Memory B cell (primary cell): ENCODE measurements around the gene METAP2.

ENCODE experiments used
- ATAC-seq: fragments of 150-1000 bp; cut with Tn5 transposase; 2 replicates; pipeline ENCODE4 v1.10.0; 2021; ENCODE audit warnings: low read depth, mild to moderate bottlenecking, moderate library complexity
- DNase-seq, 2 donors: peaks; one replicate each; pipeline ENCODE4 v3.0.0; 2022; ENCODE audit warnings: low spot score in 2 of 2
- H3K27ac Mint-ChIP-seq: one replicate; pipeline ENCODE4 v1.8.0; 2022; ENCODE audit warnings: mild to moderate bottlenecking, moderate library complexity, mixed read lengths
- H3K27me3 Mint-ChIP-seq: one replicate; pipeline ENCODE4 v1.8.0; 2022; ENCODE audit warnings: mixed read lengths
- H3K36me3 Mint-ChIP-seq: one replicate; pipeline ENCODE4 v1.8.0; 2022; ENCODE audit warnings: mild to moderate bottlenecking, mixed read lengths
- H3K4me1 Mint-ChIP-seq: one replicate; pipeline ENCODE4 v1.8.0; 2022; ENCODE audit warnings: mixed read lengths
- H3K4me3 Mint-ChIP-seq: one replicate; pipeline ENCODE4 v1.8.0; 2022; ENCODE audit warnings: mild to moderate bottlenecking, moderate library complexity, mixed read lengths
- H3K9me3 Mint-ChIP-seq: one replicate; pipeline ENCODE4 v1.8.0; 2022; ENCODE audit warnings: mixed read lengths

Gene METAP2

DNA sequence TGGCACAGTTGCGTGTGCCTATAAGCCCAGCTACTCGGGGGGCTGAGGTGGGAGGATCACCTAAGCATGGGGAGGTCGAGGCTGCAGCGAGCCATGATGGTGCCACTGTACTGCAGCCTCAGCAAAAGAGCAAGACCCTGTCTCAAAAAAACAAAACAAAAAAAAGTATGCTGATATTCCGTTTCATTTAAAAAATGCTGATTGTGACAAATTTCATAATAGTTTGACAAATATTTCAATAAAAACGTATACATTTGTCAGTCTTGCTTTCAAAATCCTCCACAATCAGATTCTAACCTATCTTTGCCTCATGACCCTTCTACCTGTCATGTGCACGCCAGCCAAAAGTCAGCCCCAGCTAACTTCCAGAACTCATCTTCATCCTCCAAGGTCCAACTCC is 67.5 kb downstream of the METAP2 start:
- Mint-ChIP-seq H3K27ac (no peak overlapping the region), H3K36me3 (no peaks in the 10 kb centered on the region), H3K9me3 (no peaks in the 10 kb centered on the region), H3K4me3 (no peak overlapping the region), H3K27me3 (no peaks in the 10 kb centered on the region), H3K4me1 (no peaks in the 10 kb centered on the region)
- no peak for DNase-seq
- ATAC-seq, result no peak

DNA sequence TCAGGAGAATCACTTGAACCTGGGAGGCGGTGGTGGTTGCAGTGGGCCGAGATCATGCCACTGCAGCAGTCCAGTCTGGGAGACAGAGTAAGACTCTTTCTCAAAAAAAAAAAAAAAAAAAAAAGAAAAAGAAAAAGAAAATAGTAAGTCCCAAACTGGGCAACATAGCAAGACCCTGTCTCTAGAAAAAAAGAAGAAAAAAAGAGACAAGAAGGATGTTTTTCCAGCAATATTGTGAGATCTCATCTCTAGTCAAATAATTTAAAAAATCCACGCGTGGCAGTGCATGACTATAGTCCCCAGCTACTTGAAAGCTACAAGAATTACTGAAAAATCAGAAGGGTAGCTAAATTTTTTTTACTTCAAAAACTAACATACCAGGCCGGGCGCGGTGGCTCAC is 69.4 kb downstream of the METAP2 start:
- Mint-ChIP-seq H3K4me3 (no peak overlapping the region), H3K4me1 (peaks cover 9% of the 10 kb centered on the region), H3K36me3 (no peaks in the 10 kb centered on the region), H3K27me3 (no peaks in the 10 kb centered on the region), H3K9me3 (no peaks in the 10 kb centered on the region), H3K27ac (no peak overlapping the region)
- no peak for ATAC-seq
- no peak for DNase-seq

DNA sequence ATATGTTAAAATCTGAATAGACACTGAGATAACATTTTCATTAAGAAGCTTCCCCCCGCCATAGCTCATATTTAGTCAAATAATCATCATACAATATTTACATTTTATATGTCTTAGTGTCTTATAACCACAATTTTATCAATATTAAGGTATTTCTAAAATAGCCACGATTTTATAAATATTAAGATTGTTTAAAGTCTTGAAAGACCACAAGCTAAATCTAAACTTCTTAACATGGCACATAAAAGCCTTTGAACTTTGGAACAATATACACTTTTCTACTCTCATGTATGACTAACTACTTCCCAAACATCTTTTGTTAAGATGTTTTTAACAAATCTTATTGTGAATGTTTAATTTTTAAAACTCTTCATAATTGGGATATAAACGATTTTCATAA is 70.8 kb downstream of the METAP2 start:
- no peak overlapping the region for H3K4me3 Mint-ChIP-seq
- no peak overlapping the region for H3K27ac Mint-ChIP-seq
- ATAC-seq, result no peak
- no peaks in the 10 kb centered on the region for H3K36me3 Mint-ChIP-seq
- H3K4me1 Mint-ChIP-seq, result peaks cover 9% of the 10 kb centered on the region
- peaks cover 1% of the 10 kb centered on the region for H3K9me3 Mint-ChIP-seq
- no peak for DNase-seq
- H3K27me3 Mint-ChIP-seq, result no peaks in the 10 kb centered on the region

DNA sequence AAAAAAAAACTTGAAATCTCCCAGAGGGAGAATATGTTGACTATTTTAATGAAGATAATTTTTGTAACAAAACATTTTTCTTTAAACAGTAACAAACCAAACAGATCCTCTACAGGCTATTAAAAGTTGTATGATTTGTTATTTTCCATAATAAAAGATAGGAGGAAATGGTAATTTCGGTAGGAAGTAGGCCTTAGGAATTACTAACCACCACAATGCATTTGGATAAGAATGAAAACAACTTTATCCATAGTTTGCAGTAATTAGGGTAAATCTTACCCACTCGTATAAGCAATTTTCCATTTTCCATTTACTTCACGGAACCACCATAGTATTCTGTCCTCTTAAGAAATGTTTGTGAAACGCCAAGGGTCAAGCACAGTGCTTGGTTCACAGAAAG is 71.4 kb downstream of the METAP2 start:
- peaks cover 9% of the 10 kb centered on the region for H3K4me1 Mint-ChIP-seq
- peaks cover 1% of the 10 kb centered on the region for H3K9me3 Mint-ChIP-seq
- peak overlapping the region; percentile 8 for H3K27ac Mint-ChIP-seq
- DNase-seq, result no peak
- no peaks in the 10 kb centered on the region for H3K36me3 Mint-ChIP-seq
- ATAC-seq, result no peak
- no peak overlapping the region for H3K4me3 Mint-ChIP-seq
- no peaks in the 10 kb centered on the region for H3K27me3 Mint-ChIP-seq

DNA sequence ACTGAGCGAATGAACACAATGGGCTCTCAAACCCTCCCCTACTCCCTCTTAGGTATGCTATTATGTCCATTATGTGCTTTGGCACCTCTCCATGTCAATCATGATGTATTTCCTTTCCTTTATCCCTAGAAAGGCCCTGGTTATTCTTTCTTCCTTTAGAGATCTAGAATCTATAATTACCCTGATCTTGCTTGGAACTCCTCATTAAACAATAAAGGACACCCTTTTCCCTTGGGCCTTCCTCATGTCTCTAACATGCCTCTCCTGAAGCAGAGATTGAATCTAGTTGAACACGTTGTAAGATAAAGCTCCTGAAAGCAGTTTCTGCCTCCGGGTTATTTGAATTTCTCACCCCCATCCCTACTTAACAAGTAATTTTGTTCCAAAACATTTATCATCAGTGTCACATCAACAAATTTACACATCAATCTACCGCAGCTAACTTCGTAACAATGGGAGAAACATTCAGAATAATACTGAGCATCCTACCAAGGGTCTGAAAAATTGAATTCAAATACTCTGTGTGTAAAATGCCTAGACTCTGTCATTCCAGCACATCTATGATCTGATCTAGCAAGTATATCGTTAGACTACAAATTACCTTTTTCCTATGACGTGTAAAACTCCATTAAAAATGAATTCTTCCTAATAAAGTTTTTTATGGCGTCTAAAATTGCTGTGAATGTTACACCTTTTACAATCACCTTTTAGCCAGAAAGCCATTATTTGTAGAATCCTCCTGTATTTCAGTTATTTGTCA is 72.0 kb downstream of the METAP2 start:
- ATAC-seq (no peak), DNase-seq (no peak)
- peaks cover 9% of the 10 kb centered on the region for H3K4me1 Mint-ChIP-seq
- H3K9me3 Mint-ChIP-seq, result peaks cover 1% of the 10 kb centered on the region
- H3K4me3 Mint-ChIP-seq, result no peak overlapping the region
- H3K27me3 Mint-ChIP-seq, result no peaks in the 10 kb centered on the region
- no peaks in the 10 kb centered on the region for H3K36me3 Mint-ChIP-seq
- H3K27ac Mint-ChIP-seq, result peak overlapping the region; percentile 8

DNA sequence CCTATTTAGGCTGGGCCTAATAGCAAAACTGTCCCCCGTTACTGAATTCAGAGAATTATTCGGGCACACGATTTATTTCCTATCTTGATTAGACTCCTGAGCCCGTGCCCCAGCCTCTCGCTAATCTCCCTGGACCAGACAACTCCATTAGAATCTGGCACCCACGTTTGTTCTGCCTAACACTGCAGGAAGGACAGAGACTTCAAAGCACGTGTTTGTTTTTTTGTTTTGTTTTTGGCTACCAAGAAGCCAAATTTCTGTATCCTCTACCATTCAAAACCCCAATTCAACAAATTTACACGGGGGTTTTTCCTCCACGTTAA is 72.5 kb downstream of the METAP2 start:
- Mint-ChIP-seq H3K27me3 (no peaks in the 10 kb centered on the region), H3K36me3 (no peaks in the 10 kb centered on the region)

DNA sequence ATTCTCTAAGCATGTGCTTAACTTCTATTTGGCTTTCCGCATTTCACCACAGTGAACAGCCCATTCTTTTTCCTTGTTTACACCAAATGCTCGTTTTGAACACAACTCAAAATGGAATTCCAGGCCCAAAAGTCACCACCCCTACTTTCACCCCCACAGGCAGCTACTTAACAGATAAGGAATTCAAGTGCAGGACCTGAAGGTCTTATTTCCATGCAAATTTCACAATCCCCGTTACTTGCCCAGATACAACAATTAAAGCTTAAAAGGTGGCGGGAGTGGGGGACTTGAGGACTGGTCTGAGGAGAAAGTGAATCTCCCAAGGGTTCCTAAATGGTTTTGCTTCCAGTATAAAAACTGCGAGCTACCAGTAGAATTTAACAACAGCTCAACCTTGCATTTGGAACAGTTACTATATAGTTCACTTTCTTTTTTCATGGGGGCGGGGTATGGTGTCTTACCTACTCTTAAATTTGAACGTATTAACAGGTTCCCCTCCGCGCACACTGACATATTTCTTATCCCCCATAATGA is 73.6 kb downstream of the METAP2 start:
- Mint-ChIP-seq H3K4me1 (peaks cover 15% of the 10 kb centered on the region), H3K27ac (peak overlapping the region; percentile 91)
- peak; percentile 18 for ATAC-seq

More for the DNA sequence above, 72.5 kb downstream of the METAP2 start:
- ATAC-seq (no peak), DNase-seq (no peak)
- H3K4me3 Mint-ChIP-seq, result no peak overlapping the region
- H3K4me1 Mint-ChIP-seq, result peaks cover 10% of the 10 kb centered on the region
- peaks cover 1% of the 10 kb centered on the region for H3K9me3 Mint-ChIP-seq
- no peak overlapping the region for H3K27ac Mint-ChIP-seq

DNA sequence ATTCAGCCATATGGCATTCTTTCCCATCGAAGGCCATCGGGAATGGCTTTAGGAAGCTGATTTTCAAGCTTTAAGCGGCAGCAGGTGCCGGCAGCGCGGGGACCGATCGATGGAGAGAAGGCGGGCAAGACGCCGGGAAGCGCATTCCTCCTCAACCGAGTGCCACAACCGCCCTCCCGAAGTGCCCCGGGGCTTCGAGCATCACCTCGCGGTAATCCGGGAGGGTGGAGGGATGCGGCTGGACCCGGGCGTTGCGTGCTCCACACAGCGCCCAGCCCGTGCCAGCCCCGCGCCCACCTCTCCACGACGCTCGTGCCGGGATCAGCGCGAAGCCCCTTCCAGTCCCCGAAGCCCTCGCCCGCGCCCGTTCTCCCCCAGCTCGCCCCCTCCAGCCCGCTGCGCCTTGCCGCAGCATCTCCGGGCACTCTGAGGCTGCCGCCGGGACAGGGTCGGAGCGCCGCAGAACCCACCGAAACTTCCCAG is 74.1 kb downstream of the METAP2 start:
- peak overlapping the region; percentile 88 for H3K4me3 Mint-ChIP-seq
- no peaks in the 10 kb centered on the region for H3K27me3 Mint-ChIP-seq
- peaks cover 17% of the 10 kb centered on the region for H3K4me1 Mint-ChIP-seq
- peak overlapping the region; percentile 91 for H3K27ac Mint-ChIP-seq
- DNase-seq, result peak in 1 of 2 donors; percentile 38
- no peaks in the 10 kb centered on the region for H3K36me3 Mint-ChIP-seq
- H3K9me3 Mint-ChIP-seq, result peaks cover 1% of the 10 kb centered on the region
- ATAC-seq, result peak; percentile 26

More for the DNA sequence above, 73.6 kb downstream of the METAP2 start:
- DNase-seq, result peak in 1 of 2 donors; percentile 8
- H3K27me3 Mint-ChIP-seq, result no peaks in the 10 kb centered on the region
- peak overlapping the region; percentile 88 for H3K4me3 Mint-ChIP-seq
- no peaks in the 10 kb centered on the region for H3K36me3 Mint-ChIP-seq
- H3K9me3 Mint-ChIP-seq, result peaks cover 1% of the 10 kb centered on the region

DNA sequence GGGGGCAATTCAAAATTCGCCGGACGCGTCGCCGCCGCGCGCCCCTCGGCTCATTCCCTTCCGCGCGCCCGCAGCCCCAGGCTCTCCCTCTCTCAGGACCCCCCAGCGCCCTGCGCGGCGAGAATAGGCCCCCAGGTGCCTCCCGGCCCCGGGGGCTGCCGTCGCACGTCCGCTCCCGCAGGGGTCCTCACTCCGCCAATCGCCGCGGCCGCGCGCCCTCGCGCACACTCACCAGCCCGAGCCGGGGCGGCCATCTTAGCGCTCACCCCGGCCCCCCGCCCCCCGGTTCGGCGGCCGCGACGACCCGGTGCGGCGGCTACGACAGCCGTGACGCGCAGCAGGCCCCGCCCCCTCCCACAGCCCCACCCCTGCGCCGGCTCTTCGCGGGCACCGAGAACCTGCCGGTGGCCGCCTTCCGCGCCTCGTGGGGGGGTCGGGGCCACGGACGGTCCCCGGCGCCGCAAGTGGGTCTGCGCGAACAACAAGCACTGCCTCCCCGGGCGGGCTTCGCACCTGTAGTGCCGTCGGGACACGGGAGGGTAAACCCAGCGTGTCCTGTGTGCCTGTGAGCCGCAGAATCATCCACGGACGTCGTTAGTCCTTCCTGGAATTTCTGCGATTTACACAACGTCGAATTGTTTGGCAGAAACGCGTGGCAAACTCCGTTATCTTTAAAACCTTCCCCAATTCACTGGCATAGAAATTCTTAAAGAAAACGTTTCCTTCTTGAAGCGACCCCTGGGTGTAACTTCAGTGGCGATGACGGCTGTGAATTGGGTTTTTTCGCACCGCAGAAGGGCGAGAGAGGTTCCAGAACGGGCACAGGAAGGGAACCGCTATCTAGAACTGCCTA is 74.8 kb downstream of the METAP2 start:
- Mint-ChIP-seq H3K27me3 (no peaks in the 10 kb centered on the region), H3K27ac (peak overlapping the region; percentile 91), H3K36me3 (no peaks in the 10 kb centered on the region), H3K4me1 (peaks cover 17% of the 10 kb centered on the region), H3K4me3 (peak overlapping the region; percentile 88), H3K9me3 (peaks cover 1% of the 10 kb centered on the region)
- peak; percentile 63 to 64 for DNase-seq
- peak; percentile 86 for ATAC-seq

DNA sequence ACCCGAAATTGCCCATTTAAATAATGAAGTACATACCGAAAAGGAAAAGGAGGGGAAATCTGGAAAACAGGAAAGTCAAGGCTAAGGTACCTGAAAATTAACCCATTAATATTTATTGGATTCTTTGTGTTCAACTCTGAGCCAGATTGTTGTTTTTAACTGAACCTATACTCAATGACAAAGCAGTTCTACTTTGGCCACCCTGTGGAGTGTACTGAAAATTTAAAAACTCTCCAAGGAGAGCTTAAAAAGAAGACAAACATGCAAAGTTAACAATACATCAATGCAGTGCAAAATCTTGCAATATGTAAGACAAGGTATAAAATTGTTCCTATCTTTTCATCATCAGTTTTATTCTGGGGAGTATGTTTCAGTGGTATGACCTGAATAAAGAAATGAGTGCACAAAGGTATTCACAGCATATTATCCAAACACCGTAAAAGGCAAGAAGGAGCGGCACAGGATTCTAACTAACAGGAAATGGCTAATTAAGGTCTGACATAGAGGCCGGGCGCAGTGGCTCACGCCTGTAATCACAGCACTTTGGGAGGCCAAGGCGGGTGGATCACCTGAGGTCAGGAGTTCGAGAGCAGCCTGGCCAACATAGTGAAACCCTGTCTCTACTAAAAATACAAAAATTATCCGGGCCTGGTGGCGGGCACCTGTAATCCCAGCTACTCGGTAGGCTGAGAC is 75.6 kb downstream of the METAP2 start:
- H3K9me3 Mint-ChIP-seq, result peaks cover 1% of the 10 kb centered on the region
- peak overlapping the region; percentile 88 for H3K4me3 Mint-ChIP-seq
- DNase-seq (no peak), ATAC-seq (no peak)
- H3K4me1 Mint-ChIP-seq, result peaks cover 17% of the 10 kb centered on the region
- H3K27me3 Mint-ChIP-seq, result no peaks in the 10 kb centered on the region
- peak overlapping the region; percentile 91 for H3K27ac Mint-ChIP-seq
- no peaks in the 10 kb centered on the region for H3K36me3 Mint-ChIP-seq

DNA sequence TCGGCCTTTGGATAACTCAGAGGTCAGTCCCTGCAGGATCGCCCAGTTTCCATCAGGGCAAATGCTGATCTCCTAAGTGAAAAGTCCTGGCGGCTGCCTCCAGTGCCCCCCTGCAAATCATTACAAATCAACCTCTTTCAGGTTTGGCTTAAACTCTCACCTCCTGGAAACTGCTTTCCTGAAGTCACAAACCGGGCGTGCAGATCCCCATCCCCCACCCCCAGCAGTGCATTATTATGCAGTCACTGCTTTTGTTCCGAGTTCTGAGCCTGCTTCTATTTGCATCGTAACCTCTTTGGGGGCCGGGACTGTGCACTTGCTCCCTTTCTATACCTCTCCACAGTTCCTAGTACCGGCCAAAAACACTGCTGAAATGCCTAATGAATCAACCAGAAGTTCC is 77.4 kb downstream of the METAP2 start, which contains the start of gene USP44:
Gene USP44, minus strand, starts transcription at position 172 of the 400 bp plus-strand sequence. CDS start 17,220 bp downstream, outside the sequence.
- no peak within 1 kb of the TSS for H3K4me3 Mint-ChIP-seq
- peaks cover 17% of the 10 kb centered on the region for H3K4me1 Mint-ChIP-seq
- DNase-seq, result no peak
- no peaks in the 10 kb centered on the region for H3K36me3 Mint-ChIP-seq
- no peaks in the 10 kb centered on the region for H3K27me3 Mint-ChIP-seq
- H3K9me3 Mint-ChIP-seq, result peaks cover 1% of the 10 kb centered on the region
- ATAC-seq, result no peak
- no peak within 1 kb of the TSS for H3K27ac Mint-ChIP-seq

DNA sequence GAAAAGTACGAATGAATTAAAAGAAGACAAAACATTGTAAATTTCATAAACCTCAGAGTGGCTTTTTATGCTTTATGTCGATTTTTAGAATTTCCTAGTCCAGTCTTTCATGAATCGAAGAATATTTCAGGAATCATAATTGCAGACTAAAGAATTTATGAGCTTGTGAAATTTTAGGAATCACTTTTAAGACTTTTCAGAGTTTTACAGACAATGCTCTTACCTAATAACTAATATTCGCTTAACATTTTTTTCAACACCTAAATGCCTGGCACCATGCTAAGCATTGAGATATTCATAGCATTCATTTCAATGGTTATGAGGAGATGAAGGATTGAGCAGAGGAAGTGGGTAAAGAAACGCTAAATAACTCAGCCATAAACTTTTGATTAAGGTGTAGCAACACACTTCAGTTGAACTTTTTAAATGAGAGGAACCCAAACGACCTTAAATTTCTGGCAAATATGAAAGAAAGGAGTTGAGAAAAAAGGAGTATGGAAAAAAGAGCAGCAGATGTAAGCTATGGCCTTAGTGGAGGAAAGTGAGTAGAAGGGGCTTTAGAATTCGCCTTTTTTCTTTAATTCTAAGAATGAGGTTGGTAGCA is 78.1 kb downstream of the METAP2 start:
- H3K4me1 Mint-ChIP-seq, result peaks cover 17% of the 10 kb centered on the region
- no peak overlapping the region for H3K27ac Mint-ChIP-seq
- no peak overlapping the region for H3K4me3 Mint-ChIP-seq

DNA sequence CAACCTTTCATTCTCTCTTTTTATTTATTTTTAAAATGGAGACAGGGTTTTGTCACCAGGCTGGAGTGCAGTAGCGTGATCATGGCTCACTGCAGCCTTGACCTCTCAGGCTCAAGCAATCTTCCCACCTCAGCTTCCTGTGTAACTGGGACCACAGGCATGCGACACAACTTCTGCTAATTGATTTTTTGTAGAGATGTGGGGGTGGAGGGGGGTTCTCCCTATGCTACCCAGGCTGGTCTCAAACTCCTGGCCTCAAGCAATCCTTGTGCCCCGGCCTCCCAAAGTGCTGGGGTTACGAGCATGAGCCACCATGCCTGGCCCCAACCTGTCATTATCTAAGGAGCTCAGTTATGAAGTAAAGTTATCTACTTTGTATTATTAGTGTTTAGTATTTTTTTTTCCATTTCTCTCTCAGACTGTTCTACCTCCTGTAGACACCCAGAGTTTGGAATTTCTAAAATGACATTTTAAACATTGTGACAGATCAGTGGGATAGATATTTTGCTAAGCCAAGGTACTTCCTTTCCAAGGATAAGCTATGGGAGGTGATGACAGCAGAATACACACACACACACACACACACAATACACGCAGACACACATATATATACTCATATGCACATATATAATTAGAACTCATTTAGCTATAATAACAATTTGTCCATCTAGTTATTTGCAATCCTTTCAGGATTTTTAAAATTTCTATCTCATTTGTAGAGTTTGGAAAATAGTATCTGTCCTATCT is 79.4 kb downstream of the METAP2 start:
- Mint-ChIP-seq H3K9me3 (peaks cover 1% of the 10 kb centered on the region), H3K27me3 (no peaks in the 10 kb centered on the region)
- no peak for ATAC-seq

More for the DNA sequence above, 78.1 kb downstream of the METAP2 start:
- Mint-ChIP-seq H3K27me3 (no peaks in the 10 kb centered on the region), H3K36me3 (no peaks in the 10 kb centered on the region), H3K9me3 (peaks cover 1% of the 10 kb centered on the region)
- DNase-seq, result no peak
- no peak for ATAC-seq

More for the DNA sequence above, 79.4 kb downstream of the METAP2 start:
- no peaks in the 10 kb centered on the region for H3K36me3 Mint-ChIP-seq
- H3K4me1 Mint-ChIP-seq, result peaks cover 8% of the 10 kb centered on the region
- no peak overlapping the region for H3K4me3 Mint-ChIP-seq
- peak overlapping the region; percentile 62 for H3K27ac Mint-ChIP-seq
- DNase-seq, result no peak
